ENCODE results near the gene LYL1.

The LYL1 gene

DNA sequence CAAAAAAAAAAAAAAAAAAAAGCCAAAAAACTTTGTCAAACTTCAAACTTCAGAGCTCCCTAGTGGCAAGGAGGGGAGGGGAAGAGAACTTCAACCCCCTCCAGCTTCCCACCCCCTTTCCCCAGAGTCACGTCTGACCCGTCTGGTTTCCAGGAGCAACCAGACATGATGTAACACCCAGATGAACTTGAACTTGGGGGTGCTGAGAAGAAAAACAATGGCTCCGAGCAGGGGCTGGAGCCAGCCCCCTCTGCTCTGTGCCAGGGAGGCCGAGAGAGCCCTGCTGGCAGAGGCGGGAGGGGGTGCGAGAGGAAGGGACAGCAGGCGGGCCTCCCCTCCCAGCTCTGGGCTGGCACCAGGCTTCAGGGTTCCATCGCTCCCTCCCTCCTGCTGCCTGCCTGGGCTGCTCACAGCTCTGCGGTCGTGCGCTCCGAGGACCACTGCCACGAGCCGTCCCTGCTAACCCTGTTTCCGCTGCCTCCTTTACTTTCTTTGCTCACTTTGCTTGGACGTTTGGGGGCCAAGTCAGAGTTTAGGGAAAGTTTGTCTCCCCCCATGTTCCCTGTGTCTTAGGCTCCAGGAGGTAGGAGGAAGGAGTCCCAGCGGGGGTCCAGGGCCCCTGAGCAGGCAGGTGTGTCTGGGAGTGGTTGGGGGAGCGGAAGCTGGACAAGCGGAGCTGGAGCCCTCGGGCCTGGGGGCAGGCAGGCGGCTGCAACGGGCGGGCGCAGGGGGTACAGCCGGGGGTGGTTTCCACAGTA, 11.1 kb downstream of the LYL1 start:
- no peak for DNase-seq

DNA sequence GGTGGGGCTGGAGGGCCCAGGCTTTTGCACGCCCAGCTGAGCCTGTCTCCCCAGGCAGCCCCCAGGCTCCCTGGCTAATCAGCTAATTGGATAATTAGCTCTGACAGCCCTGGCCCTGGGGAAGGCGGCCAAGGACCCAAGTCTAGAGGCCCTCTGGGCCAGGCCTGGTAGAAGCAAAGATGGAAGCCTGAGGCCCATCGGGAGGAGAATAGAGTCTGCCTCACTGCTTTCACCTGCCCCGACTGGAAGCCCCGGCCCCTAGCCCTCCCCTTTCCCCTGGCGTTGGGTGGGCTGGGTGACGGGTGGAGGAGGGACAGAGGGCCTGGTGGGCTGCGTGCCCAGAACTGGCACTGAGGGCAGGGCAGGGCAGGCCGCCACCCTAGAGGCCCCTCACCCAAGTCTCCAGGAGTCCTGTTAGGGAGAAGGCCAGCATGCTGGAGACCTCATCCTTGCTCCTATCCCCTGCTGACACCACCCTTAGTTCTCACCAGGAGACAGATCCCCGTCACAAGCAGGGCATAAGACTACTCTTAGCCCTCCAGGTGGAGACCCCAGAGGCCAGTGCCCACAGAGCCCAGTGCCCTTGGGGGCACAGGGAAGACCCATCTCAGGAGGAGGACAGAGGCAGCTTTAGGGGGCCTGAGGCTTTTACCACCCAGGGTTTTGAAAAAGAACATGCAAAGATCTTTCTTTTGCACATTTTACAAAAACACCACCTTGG, 12.0 kb downstream of the LYL1 start:
- DNase-seq: no peak

DNA sequence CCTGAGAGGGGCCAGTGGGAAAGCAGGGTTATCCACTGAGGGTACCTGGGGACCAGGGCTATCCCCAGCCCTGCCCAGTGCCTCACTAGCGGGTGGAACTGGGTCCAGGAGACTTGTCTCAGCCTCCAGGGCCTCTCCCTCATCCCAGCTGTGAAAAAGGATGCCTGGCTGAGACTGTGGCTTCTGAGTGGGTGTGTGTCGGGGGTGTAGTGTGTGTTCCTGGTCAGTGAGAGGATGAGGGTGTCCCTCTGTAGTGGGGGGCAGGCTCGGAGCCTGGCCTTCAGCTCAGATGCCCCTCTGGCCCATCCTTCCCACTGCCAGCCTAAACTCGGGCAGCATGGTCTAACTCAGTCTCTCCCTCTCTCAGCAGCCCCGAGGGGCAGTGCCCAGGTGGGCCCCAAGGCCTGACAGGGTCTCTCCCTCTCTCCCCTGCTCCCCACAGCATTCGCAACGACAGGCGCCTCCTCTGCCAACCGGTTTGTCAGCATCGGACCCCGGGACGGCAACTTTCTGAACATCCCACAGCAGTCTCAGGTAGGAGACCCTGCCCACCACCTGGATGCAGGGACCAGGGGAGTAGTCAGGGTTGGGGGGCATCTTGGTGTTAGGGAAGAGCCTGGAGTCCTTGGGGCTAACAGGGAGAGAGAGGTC, 12.7 kb downstream of the LYL1 start:
- DNase-seq: no peak

DNA sequence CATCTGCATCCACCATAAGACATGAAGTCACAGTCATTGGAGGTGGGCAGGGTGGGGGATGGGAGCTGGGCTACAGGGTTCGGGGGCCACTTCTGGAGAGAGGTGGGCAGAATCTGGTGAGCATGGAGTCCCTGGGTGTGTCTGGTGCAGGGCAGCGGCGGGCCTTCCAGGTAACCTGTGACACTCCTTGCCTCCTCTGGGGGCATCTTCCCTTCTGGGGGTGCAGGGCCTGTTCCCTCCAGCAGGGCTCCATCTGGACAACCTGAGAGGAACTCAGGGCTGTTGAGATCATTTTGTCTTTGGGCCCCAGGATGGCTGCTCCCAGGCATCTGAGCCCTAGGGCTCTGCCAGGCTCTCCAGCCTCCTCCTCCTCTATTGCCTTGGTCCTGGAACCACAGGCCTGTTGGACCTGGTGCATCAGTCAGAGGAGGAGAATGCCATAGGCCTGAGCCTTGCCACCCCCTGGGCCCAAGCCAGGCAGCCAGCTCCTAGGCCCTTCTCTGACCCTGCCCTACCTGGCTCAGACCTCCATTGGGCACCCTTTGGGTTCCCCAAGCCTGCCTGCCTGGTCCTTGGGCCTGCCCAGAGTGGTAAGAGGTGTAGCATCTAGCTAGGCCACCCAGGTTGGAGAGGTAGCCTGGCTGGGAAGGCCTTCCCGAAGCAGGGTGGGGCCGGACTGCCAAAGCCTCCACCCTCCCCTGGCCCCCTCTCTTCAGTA, 13.4 kb downstream of the LYL1 start:
- no peak for DNase-seq

DNA sequence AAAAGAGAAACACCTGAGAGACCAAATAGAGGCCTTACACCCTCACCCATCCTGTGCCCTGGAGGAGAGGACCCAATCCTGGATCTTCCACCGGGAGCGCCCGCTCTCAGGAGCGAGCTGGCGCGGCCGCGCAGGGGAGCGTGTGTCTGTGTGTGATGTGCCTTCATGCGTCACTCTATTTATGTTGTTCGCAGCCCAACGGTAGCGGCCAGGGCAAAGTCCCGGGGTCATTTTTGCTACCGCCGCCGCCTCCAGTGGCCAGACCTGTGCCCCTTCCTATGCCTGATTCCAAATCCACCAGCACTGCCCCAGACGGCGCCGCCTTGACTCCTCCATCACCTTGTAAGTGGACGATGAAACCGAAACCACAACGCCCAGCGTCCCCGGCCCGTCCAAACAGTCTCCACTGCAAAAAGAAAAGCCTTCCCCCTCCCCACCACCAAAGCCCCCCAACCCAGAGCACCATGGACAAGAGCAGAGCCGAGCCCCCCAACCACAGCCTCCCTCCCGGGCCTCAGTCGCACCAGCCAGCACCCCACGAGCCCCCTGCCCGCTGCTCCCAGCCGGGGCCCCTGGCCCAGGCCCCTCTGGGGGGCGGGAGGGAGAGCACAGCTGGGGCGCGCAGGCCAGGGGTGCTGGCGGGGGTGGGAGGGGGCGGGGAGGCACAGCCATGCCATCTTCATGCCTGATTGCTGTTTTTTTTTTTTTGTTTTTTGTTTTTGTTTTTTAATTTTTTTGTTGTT, 14.7 kb downstream of the LYL1 start:
- DNase-seq: no peak

DNA sequence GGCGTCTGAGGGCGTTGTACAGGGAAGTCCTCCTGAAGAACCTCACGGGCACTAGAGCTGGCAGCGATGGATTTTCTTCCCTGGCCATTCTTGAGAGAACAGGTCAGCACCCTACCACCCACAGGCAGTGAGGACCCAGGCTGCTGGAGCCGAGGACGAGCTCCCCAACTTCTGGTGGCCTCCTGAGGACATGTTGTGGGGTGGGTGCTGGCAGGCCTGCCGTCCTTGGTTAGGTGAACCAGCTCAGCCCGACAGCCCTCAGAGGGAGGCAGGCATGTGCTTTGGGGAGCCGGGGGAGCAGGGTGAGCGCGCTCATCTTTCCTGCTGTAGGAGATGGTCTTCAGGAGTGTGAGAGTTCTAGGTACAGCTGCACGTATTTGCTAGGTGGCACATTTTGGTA, 15.4 kb downstream of the LYL1 start:
- DNase-seq: no peak

DNA sequence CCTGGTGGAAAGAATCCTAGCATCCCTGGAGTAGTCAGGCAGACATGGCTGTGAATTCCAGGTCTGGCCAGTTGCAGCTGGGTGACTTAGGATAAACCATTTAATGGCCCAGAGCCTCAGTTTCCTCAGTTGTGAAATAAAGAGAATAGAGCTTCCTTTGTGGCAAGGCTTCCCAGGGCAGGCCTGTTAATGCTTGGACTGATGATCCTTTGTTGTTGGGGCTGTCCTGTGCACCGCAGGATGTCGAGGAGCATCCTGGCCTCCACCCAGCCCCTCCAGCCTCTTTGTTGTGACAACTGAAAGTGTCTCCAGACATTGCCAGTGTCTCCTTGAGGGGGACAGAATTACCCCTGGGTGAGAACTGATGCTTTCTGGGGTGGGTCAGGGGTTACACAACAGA, 16.3 kb downstream of the LYL1 start:
- no peak for DNase-seq

DNA sequence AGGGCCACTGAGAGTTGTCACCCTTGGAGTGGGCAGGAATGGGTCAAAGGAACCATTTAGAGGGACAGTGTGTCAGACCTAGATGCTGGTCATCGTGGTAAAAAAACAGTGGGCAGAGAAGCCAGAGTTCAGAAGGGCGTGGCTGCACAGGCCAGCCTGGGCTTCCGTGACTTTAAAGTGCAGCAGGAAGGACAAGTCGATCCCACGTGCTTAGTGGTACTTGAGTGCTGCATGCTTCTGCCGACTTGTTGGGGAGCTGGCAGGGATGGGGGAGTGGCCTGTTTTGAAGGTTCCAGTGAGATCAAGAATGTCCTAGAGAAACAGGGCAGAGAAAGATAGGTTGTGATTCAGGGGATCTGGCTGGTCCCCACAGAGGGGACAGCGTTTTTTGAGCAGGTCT, 17.0 kb downstream of the LYL1 start:
- no peak for DNase-seq

DNA sequence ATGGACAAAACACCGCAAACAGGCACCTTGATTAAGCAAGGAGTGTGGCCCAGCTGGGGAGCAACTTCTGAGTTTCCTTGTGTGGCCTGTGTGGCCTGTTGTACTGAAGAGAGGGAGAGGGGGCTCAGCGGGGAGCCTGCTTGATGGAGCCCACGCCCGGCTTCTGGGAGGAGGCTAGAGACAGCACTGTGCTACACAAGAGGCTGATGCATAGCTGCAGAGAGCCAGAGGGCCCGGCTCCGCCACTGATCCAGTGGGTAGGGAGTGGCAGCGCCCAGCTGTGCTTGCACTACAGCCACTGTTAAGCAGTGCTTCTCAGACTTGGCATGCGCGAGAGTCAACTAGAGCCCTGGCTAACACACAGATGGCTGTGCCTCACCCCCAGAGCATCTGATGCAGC, 19.0 kb downstream of the LYL1 start:
- no peak for DNase-seq

DNA sequence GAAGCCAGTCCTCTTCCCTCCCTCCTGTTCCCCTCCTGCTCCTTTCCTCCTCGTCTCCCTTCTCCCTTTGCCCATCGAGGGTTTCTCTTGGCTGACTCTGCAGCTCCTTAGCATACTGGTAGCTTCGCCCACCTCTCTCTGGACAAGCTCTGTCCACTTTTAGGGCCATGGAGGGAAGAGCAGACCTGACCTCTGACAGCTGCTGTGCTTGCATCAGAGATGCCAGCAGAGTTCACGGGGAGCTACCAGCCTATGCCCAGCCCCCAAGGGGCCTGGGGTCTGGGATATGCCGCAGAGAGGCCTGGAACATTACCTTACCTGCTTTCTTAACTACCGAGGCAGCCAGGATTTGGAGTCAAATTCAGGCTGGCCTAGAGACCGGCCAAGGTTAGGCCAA, 19.7 kb downstream of the LYL1 start:
- DNase-seq: no peak

DNA sequence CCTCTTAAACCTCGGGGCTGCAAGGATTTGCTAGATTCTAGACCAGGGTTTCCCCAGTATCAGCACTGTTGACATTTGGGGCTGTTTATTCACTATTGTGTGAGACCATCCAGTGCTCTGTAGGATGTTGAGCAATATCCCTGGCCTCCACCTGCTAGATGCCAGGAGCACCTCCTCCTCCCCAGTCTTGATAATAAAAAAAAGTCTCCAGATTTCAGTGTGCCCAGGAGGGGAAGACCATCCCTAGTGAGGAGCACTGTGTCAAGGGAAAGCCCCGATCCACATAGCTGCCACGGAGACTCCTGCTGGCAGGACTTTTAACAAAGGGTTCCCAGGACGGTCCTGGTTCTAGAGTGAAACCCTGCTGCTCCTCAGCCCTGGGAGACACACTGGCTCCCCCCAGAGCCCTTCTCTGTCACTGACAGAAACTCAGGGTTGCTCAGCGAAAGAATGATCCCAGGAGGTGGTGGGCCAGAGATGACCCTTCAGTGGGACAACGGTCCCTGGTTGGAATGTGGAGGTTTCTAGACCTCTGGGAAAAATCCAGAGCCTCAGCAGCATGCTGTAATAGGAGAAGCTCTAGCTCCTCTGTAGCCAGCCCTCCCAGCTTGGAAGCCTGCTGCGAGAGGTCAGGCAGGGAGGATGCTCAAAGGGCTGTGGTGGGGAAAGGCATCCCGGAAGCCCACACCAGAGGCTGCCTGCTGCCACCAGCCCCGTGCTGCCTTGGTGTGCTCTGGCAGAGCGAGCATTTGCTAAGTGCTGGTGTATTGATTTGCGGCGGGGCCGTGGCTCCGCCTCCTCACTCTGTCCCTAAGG, 20.3 kb downstream of the LYL1 start:
- no peak for DNase-seq

DNA sequence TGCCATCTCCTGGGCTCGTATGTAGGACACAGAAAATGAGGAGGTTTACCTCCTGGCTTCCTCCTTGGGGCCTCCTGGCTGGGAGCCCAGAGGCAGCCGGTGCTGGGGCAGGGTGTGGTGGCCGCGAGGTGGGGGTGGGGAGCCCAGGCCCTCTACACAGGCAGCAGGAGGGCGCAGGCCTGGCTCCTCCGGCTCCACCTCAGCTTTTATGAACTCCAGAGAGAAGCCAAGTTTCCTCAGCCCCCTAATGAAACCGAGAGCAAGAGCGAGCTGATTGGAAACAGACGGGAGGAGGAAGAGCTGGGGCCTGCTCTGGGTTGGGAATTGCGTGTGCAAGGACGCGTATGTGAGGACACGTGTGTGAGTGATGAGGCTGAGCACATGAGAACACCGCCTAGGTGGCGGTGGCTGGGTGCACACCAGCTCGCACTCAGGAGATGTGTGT, 23.1 kb downstream of the LYL1 start:
- no peak for DNase-seq

DNA sequence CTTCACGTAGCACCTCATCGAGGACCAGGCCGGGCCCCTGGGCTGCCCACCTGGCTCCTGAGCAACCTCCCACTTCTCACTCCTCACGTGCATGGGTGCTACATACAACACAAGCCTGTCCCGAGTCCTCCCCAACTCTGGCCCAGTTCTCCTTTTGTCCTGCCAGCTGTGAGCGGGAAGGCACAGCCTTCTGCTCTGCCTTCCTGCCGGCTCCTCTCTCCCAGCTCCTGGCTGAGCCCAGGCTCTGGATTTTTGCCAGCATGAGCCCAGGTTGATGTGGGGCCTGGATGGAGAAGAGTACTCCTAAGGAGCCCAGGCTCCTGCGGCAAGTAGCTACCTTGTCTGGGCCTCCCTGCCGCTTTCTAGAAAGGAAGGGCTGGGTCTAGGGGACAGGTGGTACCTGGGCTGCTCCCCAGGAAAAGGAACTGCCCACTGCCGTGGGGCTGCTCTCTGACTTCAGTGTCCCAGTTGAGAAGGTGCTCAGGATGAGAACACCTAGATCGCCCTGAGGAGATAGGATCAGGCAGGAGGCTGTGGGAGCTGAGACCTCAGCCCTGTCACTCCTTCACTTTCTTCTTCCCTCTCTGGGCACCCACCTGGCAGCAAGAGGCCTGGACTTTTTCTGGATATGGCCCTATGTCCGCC, 23.6 kb downstream of the LYL1 start:
- no peak for DNase-seq

DNA sequence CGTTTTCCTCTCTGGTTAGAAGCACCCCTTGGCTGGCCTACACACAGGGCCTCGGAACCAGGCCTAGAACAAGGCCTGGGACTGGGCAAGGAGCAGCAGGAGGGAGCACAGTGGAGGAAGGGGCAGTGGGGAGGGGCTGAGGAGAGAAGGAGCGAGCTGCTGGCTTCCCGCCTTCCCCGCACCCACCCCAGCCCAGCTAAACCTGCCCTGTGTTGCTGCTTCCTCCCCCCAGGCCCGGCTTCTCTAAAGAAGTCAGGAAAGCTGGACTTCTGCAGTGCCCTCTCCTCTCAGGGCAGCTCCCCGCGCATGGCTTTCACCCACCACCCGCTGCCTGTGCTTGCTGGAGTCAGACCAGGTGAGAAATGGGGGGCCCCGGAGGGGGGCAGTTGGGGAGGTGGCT, 24.3 kb downstream of the LYL1 start:
- no peak for DNase-seq

DNA sequence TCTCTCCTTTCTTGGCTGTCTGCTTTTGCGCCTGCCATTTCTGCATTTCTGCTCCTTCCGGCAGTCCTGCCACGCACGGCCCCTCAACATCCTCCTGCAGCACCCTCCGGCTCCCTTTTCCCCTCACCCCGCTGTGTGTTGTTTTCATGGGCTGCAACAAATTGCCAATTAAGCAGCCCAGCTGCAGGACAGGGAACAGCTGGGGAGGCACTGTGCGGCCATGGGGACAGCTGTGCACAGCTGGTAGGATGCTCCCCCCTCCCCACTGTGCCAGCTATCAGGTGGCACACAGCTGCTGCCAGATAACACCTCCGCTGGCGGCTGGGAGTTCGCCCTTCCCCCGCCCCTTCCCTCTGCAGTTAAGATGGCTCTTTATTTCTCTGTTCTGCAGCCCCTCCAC, 25.4 kb downstream of the LYL1 start:
- DNase-seq: no peak

DNA sequence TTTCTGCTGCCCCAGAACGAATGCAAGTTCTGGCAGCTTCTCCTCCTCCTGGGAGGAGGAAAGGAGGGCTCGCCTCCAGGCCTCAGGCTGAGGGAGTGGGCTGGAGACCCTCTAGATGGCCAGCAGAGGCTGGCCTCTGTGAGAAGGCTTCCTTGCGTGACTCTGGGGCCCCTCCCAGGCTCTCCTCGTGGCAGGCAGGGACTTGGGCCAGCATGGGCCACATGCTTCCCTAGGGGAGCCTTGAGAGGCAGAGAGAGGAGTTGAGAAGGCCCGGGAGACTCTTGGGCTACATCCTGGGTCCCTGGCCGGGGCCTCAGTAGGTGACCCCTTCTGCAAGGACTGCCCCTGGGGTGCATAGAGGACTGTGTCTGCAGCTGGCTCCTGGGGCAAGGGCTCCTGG, 25.9 kb downstream of the LYL1 start:
- DNase-seq: no peak

DNA sequence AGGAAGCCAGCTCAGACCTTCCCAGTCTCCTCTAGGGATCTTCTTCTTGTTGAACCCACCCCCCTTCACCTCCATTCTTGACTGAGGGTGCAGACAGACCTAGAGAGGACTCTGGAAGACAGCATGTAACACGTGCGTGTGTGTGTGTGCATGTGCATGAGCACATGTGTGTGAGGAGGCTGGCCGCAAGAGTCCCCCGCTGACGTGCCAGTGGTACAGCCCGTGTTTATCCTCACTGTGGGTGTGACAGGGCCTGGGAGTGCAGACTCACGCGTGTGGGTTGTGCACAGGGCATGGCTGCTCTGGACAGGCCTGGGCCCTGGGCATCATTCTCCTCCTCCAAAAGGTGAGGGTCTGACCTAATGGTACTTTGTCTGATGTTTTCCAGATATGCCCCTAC, 26.3 kb downstream of the LYL1 start:
- no peak for DNase-seq

DNA sequence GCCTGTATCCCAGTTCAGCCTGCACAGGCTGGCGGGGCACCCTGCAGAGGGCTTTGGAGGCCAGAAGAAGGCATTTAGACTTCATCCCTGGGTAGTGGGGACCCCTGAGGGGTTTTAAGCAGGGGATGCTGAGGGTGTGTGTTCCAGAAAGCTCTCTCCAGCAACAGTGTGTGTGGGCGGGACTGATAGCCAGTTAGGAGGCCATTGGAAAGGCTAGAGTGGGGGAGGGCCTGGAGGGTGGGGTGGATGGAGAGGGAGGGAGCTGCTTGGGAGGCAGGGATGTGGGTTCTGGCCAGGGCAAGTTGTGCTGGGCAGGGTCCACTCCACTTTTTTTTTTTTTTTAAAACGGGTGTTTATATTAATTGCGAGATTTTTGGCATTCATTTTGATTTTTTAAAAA, 28.3 kb downstream of the LYL1 start:
- DNase-seq: no peak

DNA sequence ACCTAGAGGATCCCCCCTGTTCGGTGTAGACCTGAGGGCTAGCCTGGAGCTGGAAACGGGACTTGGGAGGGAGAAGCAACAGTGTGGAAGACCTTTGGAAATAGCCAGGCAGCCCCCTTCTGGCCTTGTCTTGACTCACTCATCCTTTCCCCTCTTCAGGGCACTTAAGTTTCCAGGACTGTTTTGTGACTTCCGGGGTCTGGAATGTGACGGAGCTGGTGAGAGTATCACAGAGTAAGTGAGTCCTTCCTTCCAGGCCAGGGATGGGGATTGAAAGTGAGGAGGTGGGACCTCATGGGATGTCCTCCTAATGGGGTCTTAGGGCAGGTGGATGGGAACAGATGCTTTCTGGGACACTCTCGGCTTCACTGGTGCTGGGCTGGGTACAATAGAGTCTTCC, 29.4 kb downstream of the LYL1 start:
- no peak for DNase-seq

DNA sequence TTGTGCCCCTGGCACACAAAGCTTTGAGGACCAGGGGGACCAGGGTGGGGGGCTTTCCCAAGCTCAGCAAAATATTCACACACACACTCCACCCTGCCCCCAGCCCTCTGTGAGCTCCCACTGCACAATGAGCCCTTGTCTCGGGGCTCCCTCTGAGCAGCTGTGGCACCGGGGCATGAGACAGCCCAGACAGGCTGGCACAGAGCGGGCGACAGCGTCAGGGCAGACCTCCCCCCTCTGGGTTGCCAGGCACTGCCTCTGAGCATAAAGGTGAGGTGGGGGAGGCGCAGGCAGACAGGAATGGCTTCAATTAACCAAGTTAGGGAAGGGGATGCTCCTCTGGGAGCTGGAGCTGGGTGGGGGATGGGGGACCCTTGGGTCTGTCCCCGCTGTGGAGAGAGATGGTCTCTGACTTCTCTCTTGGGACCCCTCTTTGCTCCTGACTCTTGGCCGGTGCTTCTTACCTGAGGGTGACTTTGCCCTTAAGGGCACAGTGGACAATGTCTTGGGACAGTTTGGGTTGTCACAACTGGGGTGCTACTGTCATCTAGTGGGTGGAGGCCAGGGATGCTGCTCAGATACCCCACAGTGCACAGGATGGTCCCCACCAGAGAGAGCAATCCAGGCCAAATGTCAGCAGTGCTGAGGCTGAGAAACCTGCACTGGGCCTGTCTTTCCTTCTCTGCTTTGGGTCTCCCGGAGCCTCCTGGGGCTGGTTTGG, 30.3 kb downstream of the LYL1 start:
- DNase-seq: no peak
